GM19463 (cell line): ENCODE measurements around the gene WBP2.

Experiments used
- ATAC-seq: cut with Tn5 transposase; IDR thresholded peaks from one replicate; pipeline ENCODE4 v1.9.1; 2021; ENCODE audit warnings: mild to moderate bottlenecking, moderate library complexity; ENCODE audit not compliant: unreplicated experiment

Gene WBP2

GRCh38 chr17:75831032-75831571 is 24.0 kb downstream of the WBP2 start:
- ATAC-seq, result no peak

GRCh38 chr17:75830164-75831031 is 24.7 kb downstream of the WBP2 start:
- ATAC-seq, result no peak

- ATAC-seq, result no peak
These were observed 25.4 kb downstream of the WBP2 start for GRCh38 chr17:75829747-75830146.

GRCh38 chr17:75828741-75829140 is 26.4 kb downstream of the WBP2 start:
- no peak for ATAC-seq

- ATAC-seq, result no peak
These were observed 27.1 kb downstream of the WBP2 start for GRCh38 chr17:75828076-75828400.

GRCh38 chr17:75827308-75828075 is 27.6 kb downstream of the WBP2 start:
- no peak for ATAC-seq

- ATAC-seq, result no peak
These were observed 28.4 kb downstream of the WBP2 start for GRCh38 chr17:75826561-75827307.

GRCh38 chr17:75825748-75826370 is 29.3 kb downstream of the WBP2 start:
- ATAC-seq, result no peak

- ATAC-seq, result no peak
These were observed 30.0 kb downstream of the WBP2 start for GRCh38 chr17:75825149-75825552.

GRCh38 chr17:75824666-75825065 is 30.5 kb downstream of the WBP2 start:
- no peak for ATAC-seq

GRCh38 chr17:75824050-75824552 is 31.0 kb downstream of the WBP2 start:
- no peak for ATAC-seq

- no peak for ATAC-seq
These were observed 31.7 kb downstream of the WBP2 start for GRCh38 chr17:75823257-75824041.

- ATAC-seq, result no peak
These were observed 32.4 kb downstream of the WBP2 start for GRCh38 chr17:75822800-75823166.

- no peak for ATAC-seq
These were observed 32.9 kb downstream of the WBP2 start for GRCh38 chr17:75822119-75822799.

- ATAC-seq, result no peak
These were observed 33.6 kb downstream of the WBP2 start for GRCh38 chr17:75821552-75821951.

- ATAC-seq, result no peak
These were observed 34.7 kb downstream of the WBP2 start for GRCh38 chr17:75820094-75821080.

- ATAC-seq, result no peak
These were observed 35.5 kb downstream of the WBP2 start for GRCh38 chr17:75819678-75820077.

GRCh38 chr17:75819116-75819515 is 36.0 kb downstream of the WBP2 start:
- ATAC-seq, result no peak
